Measurements from ENCODE around the gene TSR2.

Gene TSR2

DNA sequence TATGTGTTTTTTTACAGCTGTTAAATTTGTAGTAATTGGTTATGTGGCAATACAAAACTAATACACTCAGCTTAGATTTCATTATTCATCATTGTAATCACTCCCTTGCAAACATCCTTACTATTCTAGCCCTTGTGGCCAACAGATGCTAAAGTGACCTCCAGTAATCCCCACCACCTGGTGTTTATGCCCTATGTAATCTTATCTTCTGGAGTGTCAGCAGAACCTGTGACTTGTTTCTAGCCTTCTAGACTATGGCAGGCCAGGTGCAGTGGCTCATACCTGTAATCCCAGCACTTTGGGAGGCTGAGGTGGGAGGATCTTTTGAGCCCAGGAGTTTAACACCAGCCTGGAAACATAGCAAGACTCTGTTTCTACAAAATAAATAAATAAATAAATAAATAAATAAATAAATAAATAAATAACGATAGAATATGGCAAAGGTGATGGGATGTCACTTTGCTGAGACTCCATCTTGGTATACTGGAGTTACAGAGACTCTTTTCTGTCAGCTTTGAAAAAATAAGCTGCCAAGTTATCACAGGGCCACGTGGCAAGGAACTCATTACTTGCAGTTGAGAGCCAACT, 12.3 kb upstream of the TSR2 start (continued):
- TF ChIP-seq ZNF518A (tag by site-specific recombination; conservative IDR thresholded peaks at IDR 0.05; ENCODE audit: low read depth) = peak; percentile 93
- TF ChIP-seq, protein P1, sequence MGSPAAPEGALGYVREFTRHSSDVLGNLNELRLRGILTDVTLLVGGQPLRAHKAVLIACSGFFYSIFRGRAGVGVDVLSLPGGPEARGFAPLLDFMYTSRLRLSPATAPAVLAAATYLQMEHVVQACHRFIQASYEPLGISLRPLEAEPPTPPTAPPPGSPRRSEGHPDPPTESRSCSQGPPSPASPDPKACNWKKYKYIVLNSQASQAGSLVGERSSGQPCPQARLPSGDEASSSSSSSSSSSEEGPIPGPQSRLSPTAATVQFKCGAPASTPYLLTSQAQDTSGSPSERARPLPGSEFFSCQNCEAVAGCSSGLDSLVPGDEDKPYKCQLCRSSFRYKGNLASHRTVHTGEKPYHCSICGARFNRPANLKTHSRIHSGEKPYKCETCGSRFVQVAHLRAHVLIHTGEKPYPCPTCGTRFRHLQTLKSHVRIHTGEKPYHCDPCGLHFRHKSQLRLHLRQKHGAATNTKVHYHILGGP (tag by site-specific recombination; IDR thresholded peaks at IDR 0.05) = no peak
- TF ChIP-seq YY2 (tag by site-specific recombination; IDR thresholded peaks at IDR 0.05) = no peak
- no peak for TF ChIP-seq ZSCAN30 (tag by site-specific recombination; IDR thresholded peaks at IDR 0.05)
- TF ChIP-seq ZNF335 (tag by site-specific recombination; conservative IDR thresholded peaks at IDR 0.05) = no peak
- TF ChIP-seq ZNF558 (tag by site-specific recombination; IDR thresholded peaks at IDR 0.05) = no peak; the same call in 1 of the 2 replicates
- TF ChIP-seq HOXD13 (CRISPR knock-in tag; IDR thresholded peaks at IDR 0.05; ENCODE audit: borderline replicate concordance) = no peak
- TF ChIP-seq ZNF560 (tag by site-specific recombination; IDR thresholded peaks at IDR 0.05; ENCODE audit: borderline replicate concordance) = peak; percentile 84; the same call in 1 of the 2 replicates
- TF ChIP-seq, protein P2, sequence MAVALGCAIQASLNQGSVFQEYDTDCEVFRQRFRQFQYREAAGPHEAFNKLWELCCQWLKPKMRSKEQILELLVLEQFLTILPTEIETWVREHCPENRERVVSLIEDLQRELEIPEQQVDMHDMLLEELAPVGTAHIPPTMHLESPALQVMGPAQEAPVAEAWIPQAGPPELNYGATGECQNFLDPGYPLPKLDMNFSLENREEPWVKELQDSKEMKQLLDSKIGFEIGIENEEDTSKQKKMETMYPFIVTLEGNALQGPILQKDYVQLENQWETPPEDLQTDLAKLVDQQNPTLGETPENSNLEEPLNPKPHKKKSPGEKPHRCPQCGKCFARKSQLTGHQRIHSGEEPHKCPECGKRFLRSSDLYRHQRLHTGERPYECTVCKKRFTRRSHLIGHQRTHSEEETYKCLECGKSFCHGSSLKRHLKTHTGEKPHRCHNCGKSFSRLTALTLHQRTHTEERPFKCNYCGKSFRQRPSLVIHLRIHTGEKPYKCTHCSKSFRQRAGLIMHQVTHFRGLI (tag by site-specific recombination; IDR thresholded peaks at IDR 0.05) = no peak
- no peak for TF ChIP-seq ZNF585B (tag by site-specific recombination; IDR thresholded peaks at IDR 0.05)
- peak; percentile 82 for TF ChIP-seq ZBTB11 (tag by site-specific recombination; conservative IDR thresholded peaks at IDR 0.05; ENCODE audit: low read depth)
- peak; percentile 64; the same call in 1 of the 2 replicates for TF ChIP-seq GLI2 (tag by site-specific recombination; IDR thresholded peaks at IDR 0.05; ENCODE audit: borderline replicate concordance, low read depth)
- no peak for TF ChIP-seq ZNF621 (tag by site-specific recombination; IDR thresholded peaks at IDR 0.05)
- TF ChIP-seq ZNF10 (tag by site-specific recombination; IDR thresholded peaks at IDR 0.05) = no peak
- peak; percentile 54; the same call in 1 of the 2 replicates for TF ChIP-seq ZNF629 (tag by site-specific recombination; IDR thresholded peaks at IDR 0.05)
- peak; percentile 63; the same call in 1 of the 2 replicates for TF ChIP-seq REST (tag by site-specific recombination; IDR thresholded peaks at IDR 0.05)
- no peak for TF ChIP-seq ZNF473 (tag by site-specific recombination; IDR thresholded peaks at IDR 0.05)
- no peak for TF ChIP-seq MYNN (tag by site-specific recombination; IDR thresholded peaks at IDR 0.05; ENCODE audit: borderline replicate concordance)
- TF ChIP-seq ZNF626 (tag by site-specific recombination; IDR thresholded peaks at IDR 0.05) = no peak
- no peak for TF ChIP-seq ZNF391 (tag by site-specific recombination; IDR thresholded peaks at IDR 0.05; ENCODE audit: borderline replicate concordance, low read depth)
- peak; percentile 97 for TF ChIP-seq ZNF202 (tag by site-specific recombination; IDR thresholded peaks at IDR 0.05; ENCODE audit: borderline replicate concordance)
- TF ChIP-seq SALL2 (tag by site-specific recombination; IDR thresholded peaks at IDR 0.05; ENCODE audit: borderline replicate concordance) = no peak
- TF ChIP-seq ZBTB8A (tag by site-specific recombination; IDR thresholded peaks at IDR 0.05) = peak; percentile 67
